DOHH2 (cell line): ENCODE data around the gene PLXND1.

Experiments used
- H3F3A ChIP-seq: fragments of 200-600 bp; sonication (generic), shearing (Covaris generic); 2 replicates; pipeline ENCODE4 v1.6.0; 2016; ENCODE audit warnings: antibody characterized with exemption, mild to moderate bottlenecking; ENCODE audit not compliant: control insufficient read depth, insufficient read depth
- H3K27ac ChIP-seq: fragments of 200-600 bp; sonication (generic); 2 replicates; pipeline ENCODE4 v1.5.1; 2014; ENCODE audit warnings: low read depth, mild to moderate bottlenecking, low read length, moderate library complexity
- H3K27me3 ChIP-seq: fragments of 200-600 bp; sonication (generic); 2 replicates; pipeline ENCODE4 v1.6.1; 2014; ENCODE audit warnings: mild to moderate bottlenecking, low read length, mixed read lengths; ENCODE audit not compliant: control insufficient read depth
- H3K36me3 ChIP-seq: fragments of 200-600 bp; sonication (generic); 2 replicates; pipeline ENCODE4 v1.6.1; 2014; ENCODE audit warnings: mild to moderate bottlenecking, low read length, moderate library complexity, mixed read lengths; ENCODE audit not compliant: control insufficient read depth
- H3K4me1 ChIP-seq: fragments of 200-600 bp; sonication (generic); 2 replicates; pipeline ENCODE4 v1.6.1; 2014; ENCODE audit warnings: mild to moderate bottlenecking, low read length, mixed read lengths; ENCODE audit not compliant: control insufficient read depth
- H3K4me2 ChIP-seq: fragments of 200-600 bp; sonication (generic); 2 replicates; pipeline ENCODE4 v1.6.0; 2014; ENCODE audit warnings: mild to moderate bottlenecking, low read length, moderate library complexity
- H3K4me3 ChIP-seq: fragments of 200-600 bp; sonication (generic); 2 replicates; pipeline ENCODE4 v1.5.1; 2014; ENCODE audit warnings: mild to moderate bottlenecking, low read length, mixed read lengths
- H3K79me2 ChIP-seq: fragments of 200-600 bp; sonication (generic); 2 replicates; pipeline ENCODE4 v1.6.1; 2014; ENCODE audit warnings: mild to moderate bottlenecking, low read length, mixed read lengths; ENCODE audit not compliant: control insufficient read depth
- H3K9me2 ChIP-seq: fragments of 200-600 bp; sonication (generic); replicated peaks from 2 replicates; pipeline ENCODE4 v1.6.1; 2014; ENCODE audit warnings: mild to moderate bottlenecking, low read length, mixed read lengths; ENCODE audit not compliant: control insufficient read depth
- H3K9me3 ChIP-seq: fragments of 200-600 bp; sonication (generic); 2 replicates; pipeline ENCODE4 v1.6.1; 2014; ENCODE audit warnings: antibody characterized with exemption, low read length, mixed read lengths; ENCODE audit not compliant: control insufficient read depth, insufficient read depth
- H4K20me1 ChIP-seq: fragments of 200-600 bp; sonication (generic); 2 replicates; pipeline ENCODE4 v1.6.0; 2014; ENCODE audit warnings: low read depth, mild to moderate bottlenecking, antibody characterized with exemption, low read length, moderate library complexity; ENCODE audit not compliant: control insufficient read depth, insufficient read depth
- EZH2phosphoT487 ChIP-seq: fragments of 200-600 bp; sonication (generic); IDR thresholded peaks from 2 replicates; pipeline ENCODE4 v1.6.1; 2017; ENCODE audit warnings: borderline replicate concordance, mild to moderate bottlenecking, antibody characterized with exemption, low read length, moderate library complexity, mixed read lengths
- TF ChIP-seq, protein P1 (sequence below): fragments of 200-600 bp; sonication (generic); IDR thresholded peaks from one replicate; pipeline ENCODE4 v1.5.1; 2014; ENCODE audit warnings: antibody characterized with exemption, mild to moderate bottlenecking, low read depth, low read length; ENCODE audit not compliant: poor library complexity, severe bottlenecking

The PLXND1 gene

GRCh38 chr3:129618186-129618820 lies 11.8 kb upstream of the PLXND1 start:
- Histone ChIP-seq H3K36me3 (no peaks in the 10 kb centered on the region), H3K4me1 (peaks cover 11% of the 10 kb centered on the region), H3K9me3 (no peaks in the 10 kb centered on the region), H3K79me2 (no peaks in the 10 kb centered on the region), H3K27ac (no peak overlapping the region), H3K9me2 (no peaks in the 10 kb centered on the region), H3K4me2 (peak overlapping the region; percentile 16), H4K20me1 (no peaks in the 10 kb centered on the region), H3F3A (no peaks in the 10 kb centered on the region), H3K27me3 (no peaks in the 10 kb centered on the region), H3K4me3 (0 out of 2 replicates have a peak overlapping the region, but pooled peaks have one; percentile 11)
- TF ChIP-seq, protein P1, sequence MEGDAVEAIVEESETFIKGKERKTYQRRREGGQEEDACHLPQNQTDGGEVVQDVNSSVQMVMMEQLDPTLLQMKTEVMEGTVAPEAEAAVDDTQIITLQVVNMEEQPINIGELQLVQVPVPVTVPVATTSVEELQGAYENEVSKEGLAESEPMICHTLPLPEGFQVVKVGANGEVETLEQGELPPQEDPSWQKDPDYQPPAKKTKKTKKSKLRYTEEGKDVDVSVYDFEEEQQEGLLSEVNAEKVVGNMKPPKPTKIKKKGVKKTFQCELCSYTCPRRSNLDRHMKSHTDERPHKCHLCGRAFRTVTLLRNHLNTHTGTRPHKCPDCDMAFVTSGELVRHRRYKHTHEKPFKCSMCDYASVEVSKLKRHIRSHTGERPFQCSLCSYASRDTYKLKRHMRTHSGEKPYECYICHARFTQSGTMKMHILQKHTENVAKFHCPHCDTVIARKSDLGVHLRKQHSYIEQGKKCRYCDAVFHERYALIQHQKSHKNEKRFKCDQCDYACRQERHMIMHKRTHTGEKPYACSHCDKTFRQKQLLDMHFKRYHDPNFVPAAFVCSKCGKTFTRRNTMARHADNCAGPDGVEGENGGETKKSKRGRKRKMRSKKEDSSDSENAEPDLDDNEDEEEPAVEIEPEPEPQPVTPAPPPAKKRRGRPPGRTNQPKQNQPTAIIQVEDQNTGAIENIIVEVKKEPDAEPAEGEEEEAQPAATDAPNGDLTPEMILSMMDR: no peak
- TF ChIP-seq EZH2phosphoT487: no peak

- no peak overlapping the region for H3K4me2 ChIP-seq
- no peak overlapping the region for H3K27ac ChIP-seq
- no peak overlapping the region for H3K4me3 ChIP-seq
- H3K9me3 ChIP-seq: no peaks in the 10 kb centered on the region
- H3F3A ChIP-seq: no peaks in the 10 kb centered on the region
- TF ChIP-seq, protein P1: no peak
- no peak for TF ChIP-seq EZH2phosphoT487
- no peaks in the 10 kb centered on the region for H3K27me3 ChIP-seq
- no peaks in the 10 kb centered on the region for H3K9me2 ChIP-seq
- H3K79me2 ChIP-seq: no peaks in the 10 kb centered on the region
- peaks cover 11% of the 10 kb centered on the region for H3K4me1 ChIP-seq
- H4K20me1 ChIP-seq: no peaks in the 10 kb centered on the region
- no peaks in the 10 kb centered on the region for H3K36me3 ChIP-seq
Observed at GRCh38 chr3:129617381-129618185, 11.1 kb upstream of the PLXND1 start.

- H3F3A ChIP-seq: no peaks in the 10 kb centered on the region
- no peak overlapping the region for H3K4me3 ChIP-seq
- no peaks in the 10 kb centered on the region for H3K9me2 ChIP-seq
- no peaks in the 10 kb centered on the region for H3K9me3 ChIP-seq
- H3K27me3 ChIP-seq: no peaks in the 10 kb centered on the region
- TF ChIP-seq, protein P1: no peak
- TF ChIP-seq EZH2phosphoT487: no peak
- no peaks in the 10 kb centered on the region for H3K36me3 ChIP-seq
- H3K27ac ChIP-seq: no peak overlapping the region
- H4K20me1 ChIP-seq: no peaks in the 10 kb centered on the region
- no peaks in the 10 kb centered on the region for H3K79me2 ChIP-seq
- H3K4me2 ChIP-seq: no peak overlapping the region
- peaks cover 11% of the 10 kb centered on the region for H3K4me1 ChIP-seq
Observed at GRCh38 chr3:129616713-129617112, 10.2 kb upstream of the PLXND1 start.
